GM18517 (cell line): Measurements from ENCODE around the gene ADPRS.

Source experiments
- ATAC-seq: cut with Tn5 transposase; IDR thresholded peaks from one replicate; pipeline ENCODE4 v1.9.1; 2021; ENCODE audit warnings: mild to moderate bottlenecking, moderate library complexity; ENCODE audit not compliant: unreplicated experiment

The ADPRS gene

DNA sequence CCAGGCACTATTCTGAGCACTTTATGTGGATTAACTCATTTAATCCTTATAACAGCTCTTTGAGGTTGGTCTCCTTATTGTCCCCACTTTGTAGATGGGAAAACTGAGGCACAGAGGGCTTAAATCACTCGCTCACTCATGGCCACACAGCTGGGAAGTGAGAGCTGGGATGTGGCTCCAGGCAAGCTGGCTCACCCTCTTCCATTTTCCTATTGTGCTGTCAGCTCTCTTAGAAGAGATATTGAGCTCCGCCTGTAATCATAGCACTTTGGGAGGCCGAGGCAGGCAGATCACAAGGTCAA, 40.2 kb downstream of the ADPRS start:
- ATAC-seq = no peak

DNA sequence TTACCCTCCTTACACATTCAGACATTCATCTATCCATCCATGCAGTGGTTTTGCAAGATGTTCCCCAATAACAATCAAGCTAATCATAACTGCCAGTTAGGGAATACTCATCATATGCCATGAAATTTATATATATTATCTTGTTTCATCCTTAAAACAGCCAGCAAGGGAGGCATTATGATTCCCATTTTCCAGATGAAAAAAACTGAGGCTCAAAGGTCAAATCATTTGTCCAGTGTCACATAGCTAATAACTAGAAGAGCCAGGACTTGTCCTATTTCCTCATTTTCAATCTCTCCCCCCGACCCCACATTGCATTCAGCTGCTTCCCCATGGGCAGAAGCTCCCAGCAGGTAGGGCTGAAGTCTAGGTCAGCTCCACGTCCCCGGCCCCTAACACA, 43.3 kb downstream of the ADPRS start:
- ATAC-seq = no peak

DNA sequence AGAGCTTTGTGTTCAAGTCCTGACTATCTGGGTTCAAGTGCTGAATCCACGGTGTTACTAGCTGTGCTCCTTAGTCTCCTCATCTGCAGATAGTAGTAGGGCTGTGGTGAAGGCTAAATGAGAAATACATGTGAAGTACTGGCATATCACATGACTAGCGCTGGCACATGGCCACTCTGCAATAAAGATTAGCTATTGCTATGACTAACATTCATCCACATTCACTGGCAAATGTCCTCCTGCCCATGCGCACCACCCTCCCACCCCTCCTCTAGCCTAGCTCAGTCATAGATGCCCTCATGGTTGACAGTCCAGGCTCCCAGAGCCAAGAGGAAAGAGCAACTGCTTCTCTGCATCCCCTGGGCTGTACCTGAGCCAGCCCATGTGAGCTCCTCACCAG, 44.8 kb downstream of the ADPRS start:
- no peak for ATAC-seq

DNA sequence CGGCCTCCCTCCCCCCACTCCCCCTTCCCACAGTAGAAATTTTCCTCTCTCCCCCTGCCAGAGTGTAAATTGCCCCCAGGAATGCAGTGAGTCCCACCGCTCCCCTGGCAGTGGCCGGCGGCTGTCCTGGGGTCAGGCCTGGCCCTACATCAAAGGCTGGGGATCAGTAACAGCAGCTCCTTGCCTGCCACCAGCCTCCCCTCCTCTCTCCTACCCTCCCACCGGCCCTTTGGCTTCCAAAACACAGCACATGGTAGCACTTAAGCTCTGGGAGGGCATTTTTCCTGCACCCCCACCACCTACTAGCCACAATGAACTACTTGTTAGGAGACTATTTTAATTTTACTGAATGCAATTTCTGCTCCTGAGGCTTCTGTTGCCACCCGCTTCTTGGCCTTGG, 45.3 kb downstream of the ADPRS start:
- ATAC-seq = no peak

DNA sequence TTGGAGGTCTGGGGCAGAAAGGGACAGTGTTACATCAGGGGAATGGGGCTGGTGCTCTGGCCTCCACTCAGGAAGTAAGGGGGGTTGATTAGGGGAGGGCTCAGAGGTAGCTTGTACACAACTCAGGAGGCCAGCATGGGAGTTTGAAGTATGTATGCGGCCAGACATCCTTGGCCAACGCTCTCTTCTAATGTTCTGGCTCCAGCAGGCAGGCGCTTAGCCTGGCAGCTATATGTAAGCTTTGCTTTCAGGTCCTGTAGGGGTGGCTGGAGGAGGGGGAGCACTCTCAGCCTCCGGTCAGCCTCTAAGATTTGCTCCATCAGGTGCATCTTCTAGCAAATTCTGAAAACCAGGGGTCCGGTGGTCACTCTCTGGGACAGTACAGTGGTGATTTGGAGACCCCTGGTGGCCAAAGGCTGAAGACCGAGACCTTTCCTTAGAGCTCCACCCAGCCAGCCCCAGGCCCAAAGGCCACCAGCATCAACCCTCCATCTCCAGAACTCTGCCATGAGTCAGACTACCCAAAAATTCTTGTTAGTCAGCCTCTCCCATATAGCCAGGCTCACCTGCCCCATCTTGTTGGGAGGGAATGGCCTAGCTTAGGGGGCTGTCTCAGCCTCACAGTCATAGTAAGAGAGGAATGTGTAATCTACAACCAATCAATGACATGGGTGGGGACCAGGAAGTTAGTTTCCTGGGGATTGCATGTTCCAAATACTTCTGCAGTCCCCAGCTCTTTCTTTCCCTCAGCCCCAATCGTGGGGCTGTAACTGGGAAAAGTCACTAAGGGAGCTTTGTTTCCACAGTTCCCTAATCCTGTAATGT, 46.0 kb downstream of the ADPRS start:
- ATAC-seq = no peak

DNA sequence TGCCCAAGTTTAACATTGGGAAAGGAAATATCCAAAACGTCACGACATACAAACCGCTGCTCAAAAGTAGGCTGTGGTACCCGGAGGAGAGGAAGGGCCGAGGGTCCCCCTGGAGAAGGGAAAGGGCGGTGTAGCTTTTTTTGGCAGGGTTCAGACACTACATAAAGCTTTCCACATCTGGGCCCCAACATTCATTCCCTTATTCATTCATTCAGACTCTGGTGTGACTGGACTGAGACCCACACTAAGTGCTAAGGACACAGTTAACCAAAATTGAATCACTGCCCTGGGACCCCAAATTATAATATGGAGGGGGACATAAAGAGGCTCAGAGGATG, 46.6 kb downstream of the ADPRS start:
- no peak for ATAC-seq

DNA sequence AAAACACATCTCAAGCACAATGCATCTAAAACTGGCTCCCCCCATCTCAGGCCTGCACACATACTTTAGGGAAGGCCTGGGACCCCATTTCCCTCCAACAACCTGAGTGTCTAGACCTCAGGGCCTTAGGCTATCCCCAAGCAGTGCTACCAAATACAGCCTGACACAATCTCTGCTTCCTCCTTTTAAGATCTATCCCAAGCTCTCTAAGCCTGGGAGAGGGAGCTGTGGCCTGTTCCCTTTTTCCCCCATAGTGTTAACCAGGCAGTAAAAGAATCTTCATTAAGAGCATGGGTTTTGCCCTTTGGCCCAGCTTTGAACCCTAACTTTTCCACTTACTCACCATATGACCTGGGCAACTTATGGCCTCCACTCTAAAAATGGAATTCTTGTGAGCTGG, 47.1 kb downstream of the ADPRS start:
- ATAC-seq = no peak

DNA sequence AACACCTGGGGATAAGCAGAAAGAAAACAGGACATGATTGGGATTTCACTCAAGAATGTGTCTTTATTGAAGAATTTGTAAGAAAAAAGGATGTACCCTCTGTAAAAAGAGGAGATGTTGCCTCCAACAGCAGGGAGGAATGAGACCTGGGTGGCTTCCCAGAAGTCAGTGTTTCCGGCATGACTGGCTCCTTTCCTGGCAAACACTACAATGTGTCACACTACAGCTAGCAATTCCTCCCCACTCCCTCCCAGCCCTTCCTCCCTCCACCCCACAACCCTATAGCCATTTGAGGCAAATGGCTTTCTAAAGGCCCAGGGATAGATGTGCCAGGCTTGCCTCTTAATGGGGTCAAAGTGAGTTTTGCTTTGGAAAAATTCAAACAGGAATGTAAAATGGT, 47.8 kb downstream of the ADPRS start:
- ATAC-seq = no peak

DNA sequence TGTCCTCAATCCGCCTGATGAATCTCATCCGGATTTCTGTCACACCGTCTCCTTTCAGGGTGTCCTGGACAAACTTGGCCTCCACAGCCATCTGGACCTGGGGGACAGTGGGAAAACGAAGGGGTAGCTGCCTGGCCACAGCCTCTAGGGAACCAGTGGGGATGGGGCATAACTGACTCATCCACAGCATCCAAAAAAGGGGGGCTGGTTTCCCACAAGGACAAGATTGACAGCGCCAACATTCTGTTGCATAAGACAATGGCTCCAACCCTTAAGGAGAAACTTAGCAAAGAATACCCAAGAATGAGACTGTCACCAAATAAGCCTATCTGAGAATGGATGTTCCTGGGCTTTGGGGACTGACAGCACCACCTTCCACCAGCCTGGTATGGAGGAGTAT, 48.5 kb downstream of the ADPRS start:
- ATAC-seq = no peak

DNA sequence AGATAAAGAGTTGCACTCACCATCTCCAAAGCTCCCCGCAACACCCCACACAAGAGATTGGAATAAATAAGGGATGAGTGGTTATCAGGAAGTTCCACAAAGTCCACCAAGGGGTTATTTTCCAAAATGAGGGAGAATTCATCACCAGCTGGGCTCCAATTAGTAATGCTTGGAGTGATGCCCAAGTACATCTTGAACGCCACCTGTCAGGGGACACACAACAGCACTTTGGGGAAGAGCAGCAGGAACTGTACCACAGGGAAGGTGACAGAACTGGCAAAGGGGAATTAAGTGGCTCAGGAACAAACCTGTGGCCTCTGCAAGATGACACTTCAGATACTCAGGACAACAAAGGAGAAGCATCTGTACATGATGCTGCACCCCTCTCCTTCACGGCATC, 49.1 kb downstream of the ADPRS start:
- no peak for ATAC-seq

DNA sequence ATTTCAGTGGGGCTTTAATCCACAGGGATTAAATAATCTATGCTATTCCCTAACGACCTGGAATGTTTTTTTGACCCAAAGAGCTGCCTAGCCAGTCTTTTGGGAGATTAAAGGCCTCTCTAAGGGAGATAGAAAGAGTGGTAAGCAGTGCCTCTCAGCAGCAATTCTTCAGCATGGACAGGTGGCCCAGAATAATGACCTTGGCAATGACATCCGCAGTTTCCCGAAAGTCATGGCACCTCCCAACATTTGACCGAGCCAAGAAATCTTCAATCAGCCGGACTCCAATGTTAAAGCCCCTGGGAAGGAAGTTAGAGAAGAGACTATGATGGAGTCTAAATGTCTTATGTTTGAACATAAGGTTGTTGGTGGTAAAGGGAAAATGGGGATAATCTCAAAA, 50.8 kb downstream of the ADPRS start:
- ATAC-seq = no peak

DNA sequence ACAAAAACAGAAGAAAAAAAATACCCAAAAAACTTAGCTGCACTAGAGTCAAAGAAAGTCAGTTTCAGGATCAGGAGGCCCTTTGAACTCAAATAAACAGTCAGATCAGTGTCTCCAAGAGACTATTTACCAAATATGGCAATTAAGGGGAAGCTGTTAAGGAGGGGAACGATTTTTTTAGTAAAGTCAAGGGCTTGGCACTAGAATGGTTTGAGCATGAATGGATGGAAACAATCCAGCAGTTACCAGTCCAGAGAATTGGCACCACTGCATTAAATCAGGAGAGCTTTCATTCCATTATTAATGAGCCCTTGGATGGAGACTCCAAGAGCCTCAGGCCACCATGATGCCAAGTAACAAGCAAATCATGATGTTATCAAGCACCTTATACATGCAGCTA, 53.4 kb downstream of the ADPRS start:
- ATAC-seq = no peak

DNA sequence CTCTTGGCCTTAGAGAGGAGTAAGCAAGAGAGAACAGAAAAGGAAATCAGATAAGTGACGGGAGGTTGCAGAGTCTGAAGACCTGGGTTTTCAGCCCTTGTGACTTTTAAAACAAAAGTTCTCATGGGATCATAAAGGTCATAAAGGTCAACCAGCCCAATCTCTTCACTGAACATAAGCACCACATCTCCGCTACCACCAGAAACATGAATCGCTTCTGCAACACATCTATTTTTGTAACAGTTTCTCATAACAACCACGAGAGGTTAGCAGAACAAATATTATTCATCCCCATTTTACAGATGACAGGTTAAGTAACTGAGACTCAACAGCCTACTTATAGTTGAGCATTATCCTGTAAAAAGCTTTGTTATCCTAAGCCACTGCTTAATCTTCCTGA, 54.7 kb downstream of the ADPRS start:
- ATAC-seq = no peak
